Thyroid gland (tissue), 4 donors: ENCODE results near the gene RAB32. TPM values are rescaled to one million over a fixed set of nuclear protein-coding genes. Genes with fewer than 3 reads are reported as not detected.
"Not testable (repeated sequence)": the region's sequence is repeated elsewhere in the genome, so short reads cannot be mapped to it uniquely, and the experiment has no call there.

ENCODE experiments used
- DNase-seq, 2 donors: peaks; one replicate each; pipeline ENCODE4 v3.0.0-alpha.2; 2019
- H3K27ac ChIP-seq, 3 donors: fragments of 200-600 bp; sonication (generic); 1 replicate in 2 of 3; 2 replicates in 1 of 3; pipeline ENCODE4 v1.5.1; 2016 to 2019; ENCODE audit warnings: mild to moderate bottlenecking in 1 of 3, moderate library complexity in 1 of 3
- H3K27me3 ChIP-seq: fragments of 200-600 bp; sonication (generic); one replicate; pipeline ENCODE4 v1.5.1; 2019
- H3K36me3 ChIP-seq, 2 donors: fragments of 200-600 bp; sonication (generic); one replicate each; pipeline ENCODE4 v1.5.1; 2016 to 2019
- H3K4me1 ChIP-seq, 2 donors: fragments of 200-600 bp; sonication (generic); one replicate each; pipeline ENCODE4 v1.5.1; 2017 to 2019
- H3K4me3 ChIP-seq, 3 donors: fragments of 200-600 bp; sonication (generic); replicated peaks in 1 of 3; 1 replicate in 2 of 3; 2 replicates in 1 of 3; pipeline ENCODE4 v1.5.1; 2016; ENCODE audit warnings: mild to moderate bottlenecking in 1 of 3
- H3K9me3 ChIP-seq: fragments of 200-600 bp; sonication (generic); one replicate; pipeline ENCODE4 v1.5.1; 2017
- CTCF ChIP-seq, 6 experiments: fragments of 200-600 bp in 3 of 6; fragments of 450-650 bp in 3 of 6; sonication (generic) in 3 of 6; IDR thresholded peaks; one replicate each; pipeline ENCODE4 v1.5.1; 2016 to 2019; ENCODE audit warnings: antibody characterized with exemption in 6 of 6, mild to moderate bottlenecking in 2 of 6, inconsistent platforms in 1 of 6, moderate library complexity in 1 of 6
- POLR2A ChIP-seq, 2 donors: fragments of 450-650 bp; IDR thresholded peaks; one replicate each; pipeline ENCODE4 v1.6.1; 2017; ENCODE audit warnings: antibody characterized with exemption in 2 of 2, mild to moderate bottlenecking in 2 of 2, moderate library complexity in 1 of 2
- WGBS, 2 donors: methylation state at CpG; one replicate each; pipeline ENCODE4 v1.1.5; 2017; 5-methylcytosine and 5-hydroxymethylcytosine counted together
- intact Hi-C: fragments of 100-400 bp; cut with DNase I; formaldehyde crosslinking; loops from one replicate; pipeline ENCODE4 v1.15.1; 2023
- total RNA-seq, 4 donors: library from RNA; depleted of rRNA; stranded (reverse); fragments of >200 nt; gene quantifications; one replicate each; pipeline ENCODE4 v1.2.3, GENCODE V29; 2016

The RAB32 gene
- total RNA-seq, 4 donors from 2014 or later = 8.6 to 23.8 (median 18.3) TPM

- intact Hi-C loops = no loop called here
- H3K36me3 ChIP-seq = peaks cover 7 to 8% of the 10 kb centered on the region in 2 donors
Measured at GRCh38 chr6:146553377-146554135, 9.9 kb downstream of the RAB32 start.

GRCh38 chr6:146560607-146561006, 17.0 kb downstream of the RAB32 start:
- no peak for TF ChIP-seq CTCF (IDR thresholded peaks at IDR 0.05)
- no peak for TF ChIP-seq POLR2A (IDR thresholded peaks at IDR 0.05)
- no peak overlapping the region for H3K27ac ChIP-seq
- no peaks in the 10 kb centered on the region for H3K9me3 ChIP-seq
- WGBS, 2 donors = 72 to 84% methylated on average over 1 of the region's 1 CpG
- H3K4me1 ChIP-seq = no peaks in the 10 kb centered on the region
- intact Hi-C loops = no loop called here
- H3K4me3 ChIP-seq = no peak overlapping the region
- H3K27me3 ChIP-seq = no peaks in the 10 kb centered on the region
- no peaks in the 10 kb centered on the region for H3K36me3 ChIP-seq
- no peak for DNase-seq

More at GRCh38 chr6:146553377-146554135, 9.9 kb downstream of the RAB32 start:
- H3K4me1 ChIP-seq = no peaks in the 10 kb centered on the region
- H3K27me3 ChIP-seq = no peaks in the 10 kb centered on the region
- H3K27ac ChIP-seq = no peak overlapping the region
- no peak for TF ChIP-seq POLR2A (IDR thresholded peaks at IDR 0.05)
- TF ChIP-seq CTCF (IDR thresholded peaks at IDR 0.05) = no peak
- no peak for DNase-seq
- 90 to 91% methylated on average over 7 of the region's 7 CpGs for WGBS, 2 donors
- H3K4me3 ChIP-seq = no peak overlapping the region
- no peaks in the 10 kb centered on the region for H3K9me3 ChIP-seq

- H3K4me3 ChIP-seq, H3K36me3 ChIP-seq, intact Hi-C loops, DNase-seq, H3K4me1 ChIP-seq, H3K9me3 ChIP-seq, H3K27me3 ChIP-seq, H3K27ac ChIP-seq: not testable (repeated sequence)
- 76 to 77% methylated on average over 2 of the region's 2 CpGs for WGBS, 2 donors
Measured at GRCh38 chr6:146566661-146567060, 23.0 kb downstream of the RAB32 start.

- H3K27me3 ChIP-seq, H3K36me3 ChIP-seq, intact Hi-C loops, H3K4me3 ChIP-seq, DNase-seq, H3K27ac ChIP-seq, H3K4me1 ChIP-seq, H3K9me3 ChIP-seq: not testable (repeated sequence)
- WGBS, 2 donors = 87 to 89% methylated on average over 3 of the region's 3 CpGs
Measured at GRCh38 chr6:146568619-146569018, 25.0 kb downstream of the RAB32 start.

GRCh38 chr6:146574211-146574610, 30.6 kb downstream of the RAB32 start:
- Histone ChIP-seq H3K9me3 (no peaks in the 10 kb centered on the region), H3K27ac (no peak overlapping the region), H3K4me3 (no peak overlapping the region), H3K36me3 (no peaks in the 10 kb centered on the region), H3K4me1 (no peaks in the 10 kb centered on the region), H3K27me3 (no peaks in the 10 kb centered on the region)
- WGBS, 2 donors = 91 to 96% methylated on average over 1 of the region's 1 CpG
- DNase-seq = no peak
- TF ChIP-seq CTCF (IDR thresholded peaks at IDR 0.05) = no peak
- TF ChIP-seq POLR2A (IDR thresholded peaks at IDR 0.05) = no peak
- intact Hi-C loops = no loop called here

- no peak for TF ChIP-seq CTCF (IDR thresholded peaks at IDR 0.05)
- TF ChIP-seq POLR2A (IDR thresholded peaks at IDR 0.05) = no peak
Measured at GRCh38 chr6:146578054-146578453, 34.4 kb downstream of the RAB32 start.

More at GRCh38 chr6:146578054-146578453, 34.4 kb downstream of the RAB32 start:
- intact Hi-C loops = no loop called here
- Histone ChIP-seq H3K4me3 (no peak overlapping the region), H3K27me3 (no peaks in the 10 kb centered on the region), H3K27ac (no peak overlapping the region), H3K9me3 (no peaks in the 10 kb centered on the region), H3K36me3 (no peaks in the 10 kb centered on the region), H3K4me1 (no peaks in the 10 kb centered on the region)
- DNase-seq = no peak
